GM15510 (cell line): ENCODE results near the gene LTB.

Experiments
- POLR2A ChIP-seq: IDR thresholded peaks from 3 replicates; pipeline ENCODE4 v1.6.1; 2011; ENCODE audit warnings: borderline replicate concordance; ENCODE audit not compliant: insufficient read length; ENCODE audit errors: extremely low read depth

LTB gene

GRCh38 chr6:31534011-31534410 is 48.2 kb downstream of the LTB start:
- no peak for TF ChIP-seq POLR2A

- no peak for TF ChIP-seq POLR2A
These were observed 48.8 kb downstream of the LTB start for GRCh38 chr6:31533455-31533841.

DNA sequence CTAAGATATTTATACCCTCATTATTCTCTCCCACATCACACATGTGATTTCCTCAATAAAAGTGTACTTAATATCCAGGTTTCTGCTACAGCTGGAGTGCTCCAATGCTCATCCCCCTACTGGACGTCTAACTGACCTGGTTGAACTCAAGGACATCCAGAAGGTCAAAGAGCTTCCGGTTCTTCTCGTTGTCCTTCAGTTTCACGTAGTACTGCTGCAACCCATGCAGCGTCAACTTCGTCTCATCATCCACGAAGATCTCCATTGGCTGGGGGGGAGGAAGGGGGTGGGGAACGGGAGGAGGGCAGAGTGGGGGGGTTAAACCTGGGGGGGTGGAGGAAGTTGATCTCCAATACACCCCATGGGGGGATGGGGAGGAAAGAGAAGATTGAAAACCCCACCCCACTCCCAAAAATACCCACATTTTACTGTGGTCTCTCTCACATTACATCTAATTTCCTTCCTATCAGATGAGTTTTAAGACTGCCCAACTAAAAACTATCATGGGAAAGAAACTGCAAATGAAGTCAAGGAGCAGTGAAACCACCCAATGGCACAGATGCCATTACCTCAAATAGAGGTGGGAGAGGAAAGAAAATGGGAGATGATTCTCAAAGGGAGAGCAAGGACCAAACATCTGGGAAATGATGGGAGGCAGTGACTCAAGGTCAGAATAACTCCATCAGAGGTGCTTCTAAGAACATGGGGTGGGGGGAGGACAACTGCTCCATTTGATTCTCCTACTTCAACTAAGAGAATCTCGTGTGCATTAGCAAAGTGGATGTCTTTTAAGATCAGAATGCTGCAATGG is 49.4 kb downstream of the LTB start:
- TF ChIP-seq POLR2A, result no peak

GRCh38 chr6:31531771-31532643 is 50.2 kb downstream of the LTB start:
- TF ChIP-seq POLR2A, result no peak

- TF ChIP-seq POLR2A, result no peak
These were observed 51.1 kb downstream of the LTB start for GRCh38 chr6:31531162-31531561.

DNA sequence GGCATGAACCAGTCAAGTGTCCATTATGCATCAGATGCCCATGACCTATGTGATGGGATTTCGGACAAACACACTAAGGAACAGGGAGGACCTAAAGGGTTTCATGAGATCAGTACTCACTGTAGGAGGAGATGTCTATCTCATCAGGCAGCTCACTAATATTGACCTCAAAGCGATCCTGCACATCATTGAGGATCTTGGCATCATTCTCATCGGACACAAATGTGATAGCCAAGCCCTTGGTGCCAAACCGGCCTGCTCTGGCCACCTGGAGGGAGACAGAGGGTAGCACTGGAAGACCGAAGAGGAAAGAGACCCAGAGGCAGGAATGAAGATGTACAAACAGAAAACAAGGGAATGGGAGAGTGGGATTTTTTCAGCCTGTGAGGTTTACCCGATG is 51.6 kb downstream of the LTB start:
- TF ChIP-seq POLR2A, result no peak
